ENCODE results near the gene CASKIN2.
A peak's percentile ranks its signal among the peaks of the same experiment; 100 is the strongest.
"Not testable (repeated sequence)": the region's sequence is repeated elsewhere in the genome, so short reads cannot be mapped to it uniquely, and the experiment has no call there.

CASKIN2 gene

GRCh38 chr17:75486151-75486550 lies 29.2 kb downstream of the CASKIN2 start:
- Mint-ChIP-seq H3K36me3 (ENCODE audit: low read depth) (peaks cover 14% of the 10 kb centered on the region), H3K4me3 (no peak overlapping the region), H3K27me3 (no peaks in the 10 kb centered on the region), H3K9me3 (no peaks in the 10 kb centered on the region), H3K27ac (peak overlapping the region; percentile 39), H3K4me1 (ENCODE audit: low read depth) (peaks cover 25% of the 10 kb centered on the region)
- no peak for DNase-seq

- H3K4me1 Mint-ChIP-seq (ENCODE audit: low read depth): peaks cover 25% of the 10 kb centered on the region
- no peak overlapping the region for H3K4me3 Mint-ChIP-seq
- no peak overlapping the region for H3K27ac Mint-ChIP-seq
- H3K27me3 Mint-ChIP-seq: no peaks in the 10 kb centered on the region
- H3K9me3 Mint-ChIP-seq: no peaks in the 10 kb centered on the region
- DNase-seq: no peak
- H3K36me3 Mint-ChIP-seq (ENCODE audit: low read depth): peaks cover 13% of the 10 kb centered on the region
Observed at GRCh38 chr17:75485688-75486087, 29.6 kb downstream of the CASKIN2 start.

GRCh38 chr17:75482098-75482942 lies 33.0 kb downstream of the CASKIN2 start:
- H3K9me3 Mint-ChIP-seq: no peaks in the 10 kb centered on the region
- DNase-seq: no peak
- no peak overlapping the region for H3K27ac Mint-ChIP-seq
- H3K4me1 Mint-ChIP-seq (ENCODE audit: low read depth): peaks cover 12% of the 10 kb centered on the region
- H3K27me3 Mint-ChIP-seq: no peaks in the 10 kb centered on the region
- H3K4me3 Mint-ChIP-seq: no peak overlapping the region
- H3K36me3 Mint-ChIP-seq (ENCODE audit: low read depth): peaks cover 10% of the 10 kb centered on the region

DNA sequence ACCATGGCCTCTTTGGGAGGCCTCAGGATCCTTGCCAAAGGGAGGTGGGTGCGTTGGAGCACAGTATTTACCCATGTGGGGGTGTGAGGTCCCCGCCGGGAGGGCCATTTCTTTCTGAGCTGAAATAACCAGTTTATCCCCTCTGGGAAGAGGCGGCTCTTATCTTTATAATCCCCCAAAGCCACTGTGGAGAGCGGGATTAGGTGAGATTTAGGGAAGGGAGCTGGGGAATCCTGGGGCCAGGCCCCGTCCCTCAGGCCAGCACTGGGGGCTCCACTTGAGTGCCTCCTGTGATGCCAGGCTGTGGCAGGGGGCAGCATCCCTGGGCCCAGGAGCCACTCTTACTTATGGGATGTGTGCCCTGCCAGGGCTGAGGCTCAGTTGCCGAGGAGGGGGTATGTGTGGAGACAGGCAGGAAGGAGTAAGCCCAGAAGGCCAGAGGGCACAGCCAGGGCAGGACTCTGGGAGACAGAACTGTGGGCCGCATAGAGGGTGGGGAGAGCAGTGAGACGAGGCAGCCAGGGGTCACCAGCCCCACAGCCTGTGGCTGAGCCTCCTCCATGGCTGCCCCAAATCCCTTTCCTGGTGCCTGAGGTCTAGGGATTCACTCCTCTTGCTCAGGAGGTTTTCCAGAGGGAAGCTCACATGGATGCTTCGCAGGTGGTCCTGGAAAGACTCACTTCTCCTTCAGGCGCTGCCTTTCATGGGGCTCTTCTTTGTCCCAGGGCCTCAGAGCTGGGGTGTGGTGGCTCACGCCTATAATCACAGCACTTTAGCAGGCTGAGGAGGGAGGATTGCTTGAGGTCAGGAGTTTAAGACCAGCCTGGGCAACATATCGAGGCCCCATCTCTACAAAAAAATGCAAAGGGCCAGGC lies 33.9 kb downstream of the CASKIN2 start:
- peaks cover 3% of the 10 kb centered on the region for H3K4me1 Mint-ChIP-seq (ENCODE audit: low read depth)
- H3K9me3 Mint-ChIP-seq: no peaks in the 10 kb centered on the region
- no peak overlapping the region for H3K4me3 Mint-ChIP-seq
- no peak overlapping the region for H3K27ac Mint-ChIP-seq
- H3K27me3 Mint-ChIP-seq: no peaks in the 10 kb centered on the region
- no peak for DNase-seq
- peaks cover 12% of the 10 kb centered on the region for H3K36me3 Mint-ChIP-seq (ENCODE audit: low read depth)

DNA sequence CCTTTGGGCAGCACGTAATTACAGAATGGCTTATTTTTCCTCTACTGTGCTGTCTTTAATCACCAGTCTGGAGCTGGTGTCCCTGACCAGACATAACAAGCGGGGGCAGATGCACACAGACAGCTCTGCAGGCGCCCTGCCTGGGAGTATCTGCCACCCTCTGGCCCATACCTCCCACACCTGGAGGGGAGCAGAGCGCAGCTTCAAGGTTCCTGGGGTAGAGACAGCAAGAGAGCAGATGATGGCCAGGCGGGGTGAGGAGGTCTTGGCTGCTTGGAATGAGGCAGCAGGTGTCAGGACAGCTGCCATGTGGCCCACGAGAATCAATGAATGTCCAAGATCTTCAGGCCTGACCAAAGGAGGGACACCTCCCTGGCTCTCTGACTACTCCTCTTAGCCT lies 35.1 kb downstream of the CASKIN2 start:
- H3K9me3 Mint-ChIP-seq: no peaks in the 10 kb centered on the region
- no peak overlapping the region for H3K4me3 Mint-ChIP-seq
- H3K36me3 Mint-ChIP-seq (ENCODE audit: low read depth): peaks cover 18% of the 10 kb centered on the region
- no peaks in the 10 kb centered on the region for H3K27me3 Mint-ChIP-seq
- peak overlapping the region; percentile 14 for H3K27ac Mint-ChIP-seq
- DNase-seq: no peak
- no peaks in the 10 kb centered on the region for H3K4me1 Mint-ChIP-seq (ENCODE audit: low read depth)

GRCh38 chr17:75478508-75478907 lies 36.8 kb downstream of the CASKIN2 start:
- H3K27me3 Mint-ChIP-seq: no peaks in the 10 kb centered on the region
- no peak overlapping the region for H3K27ac Mint-ChIP-seq
- H3K36me3 Mint-ChIP-seq (ENCODE audit: low read depth): peaks cover 24% of the 10 kb centered on the region
- no peak for DNase-seq
- H3K4me3 Mint-ChIP-seq: no peak overlapping the region
- H3K4me1 Mint-ChIP-seq (ENCODE audit: low read depth): no peaks in the 10 kb centered on the region
- H3K9me3 Mint-ChIP-seq: no peaks in the 10 kb centered on the region

DNA sequence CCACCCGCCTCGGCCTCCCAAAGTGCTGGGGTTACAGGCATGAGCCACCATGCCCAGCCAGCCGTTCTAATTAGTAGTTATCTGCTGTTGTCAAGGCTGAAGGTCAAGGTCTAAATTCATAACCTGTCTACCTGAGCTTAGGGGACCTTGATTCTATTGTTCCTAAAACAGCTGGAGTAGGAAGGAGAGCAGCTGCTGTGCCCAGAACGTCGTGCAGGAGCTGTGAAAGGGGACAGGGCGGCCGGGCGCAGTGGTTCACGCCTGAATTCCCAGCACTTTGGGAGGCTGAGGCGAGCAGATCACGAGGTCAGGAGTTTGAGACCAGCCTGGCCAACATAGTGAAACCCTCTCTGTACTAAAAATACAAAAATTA lies 37.9 kb downstream of the CASKIN2 start:
- H3K4me1 Mint-ChIP-seq (ENCODE audit: low read depth); H3K9me3 Mint-ChIP-seq; H3K27me3 Mint-ChIP-seq; H3K4me3 Mint-ChIP-seq; DNase-seq; H3K27ac Mint-ChIP-seq: not testable (repeated sequence)
- H3K36me3 Mint-ChIP-seq (ENCODE audit: low read depth): peaks cover 34% of the 10 kb centered on the region

DNA sequence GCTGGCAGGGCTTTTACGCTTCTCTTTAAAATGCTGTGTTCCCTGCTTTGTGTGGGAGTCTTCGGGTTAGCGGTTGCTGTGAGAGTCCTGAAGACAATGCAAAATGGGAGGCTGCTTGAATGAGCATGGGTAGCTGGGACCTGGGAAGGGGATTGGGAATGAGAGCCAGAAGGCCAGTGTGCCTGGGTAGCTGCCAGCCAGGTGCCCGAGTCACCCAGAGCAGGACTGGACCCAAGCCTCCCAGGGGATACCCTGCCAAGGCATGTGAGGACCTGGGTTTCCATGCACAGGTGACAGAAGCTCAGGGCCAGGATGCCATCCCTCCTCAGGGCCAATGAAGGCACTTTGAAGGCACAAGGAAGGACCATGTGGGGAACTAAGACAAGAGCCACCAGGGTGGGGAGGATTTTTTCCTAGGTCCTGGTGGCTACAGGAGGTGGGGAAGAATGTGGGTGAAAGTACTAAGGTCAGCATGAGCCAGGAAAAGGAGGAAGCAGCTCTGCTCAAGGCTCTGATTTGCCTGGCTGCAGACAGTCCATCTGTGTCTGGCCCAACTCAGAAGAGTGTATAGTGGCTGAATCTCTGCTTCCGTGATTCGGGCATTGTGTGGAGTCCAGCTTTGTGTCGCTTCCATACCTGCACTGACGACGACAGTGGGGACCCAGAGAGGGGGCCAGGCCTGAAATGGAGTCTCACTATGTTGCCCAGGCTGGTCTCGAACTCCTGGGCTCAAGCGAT lies 38.4 kb downstream of the CASKIN2 start:
- no peaks in the 10 kb centered on the region for H3K4me1 Mint-ChIP-seq (ENCODE audit: low read depth)
- DNase-seq: no peak
- H3K27me3 Mint-ChIP-seq: no peaks in the 10 kb centered on the region
- peaks cover 40% of the 10 kb centered on the region for H3K36me3 Mint-ChIP-seq (ENCODE audit: low read depth)
- H3K4me3 Mint-ChIP-seq: no peak overlapping the region
- peak overlapping the region; percentile 34 for H3K27ac Mint-ChIP-seq
- H3K9me3 Mint-ChIP-seq: no peaks in the 10 kb centered on the region

DNA sequence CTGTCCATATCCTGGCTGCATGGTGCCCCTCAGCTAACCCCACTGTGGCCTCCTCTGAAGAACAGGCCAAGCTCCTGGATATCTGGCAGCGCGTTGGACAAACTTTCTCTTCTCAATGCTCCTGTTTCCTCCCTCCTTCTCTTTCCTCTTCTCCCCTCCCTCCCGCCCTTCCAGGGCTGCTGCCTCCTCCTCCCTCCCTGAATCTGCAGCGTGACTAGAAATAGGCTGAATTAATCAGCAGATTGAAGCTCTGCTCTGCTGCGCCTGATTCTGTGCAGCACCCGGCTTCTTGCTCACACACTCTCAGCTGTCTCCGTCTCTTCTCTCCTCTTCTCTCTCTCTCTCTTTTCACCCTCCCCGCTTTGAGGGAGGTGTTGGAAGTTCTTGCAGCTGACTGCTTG lies 39.1 kb downstream of the CASKIN2 start:
- no peaks in the 10 kb centered on the region for H3K27me3 Mint-ChIP-seq
- no peaks in the 10 kb centered on the region for H3K9me3 Mint-ChIP-seq
- H3K36me3 Mint-ChIP-seq (ENCODE audit: low read depth): peaks cover 43% of the 10 kb centered on the region
- H3K4me3 Mint-ChIP-seq: no peak overlapping the region
- no peaks in the 10 kb centered on the region for H3K4me1 Mint-ChIP-seq (ENCODE audit: low read depth)
- H3K27ac Mint-ChIP-seq: peak overlapping the region; percentile 34
- DNase-seq: no peak

DNA sequence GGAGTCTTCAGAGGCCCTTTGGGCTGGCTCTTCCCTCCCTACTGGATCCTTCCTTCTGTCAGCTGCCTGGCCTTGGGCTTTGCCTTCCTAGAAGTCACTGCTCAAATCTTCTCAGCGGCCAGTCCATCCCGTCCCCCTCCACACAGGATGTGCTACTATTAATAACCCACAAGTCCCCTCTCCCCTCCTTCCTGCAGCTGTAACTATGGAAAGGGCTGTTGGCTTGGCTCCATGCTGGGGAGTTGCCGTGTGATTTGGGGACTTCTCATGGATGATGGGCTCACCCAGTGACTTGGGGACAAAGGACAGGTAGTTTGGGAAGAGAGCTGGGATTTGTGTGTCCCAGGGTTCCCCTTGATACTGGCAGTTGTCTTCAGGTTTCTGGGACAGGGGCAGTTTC lies 39.5 kb downstream of the CASKIN2 start:
- Mint-ChIP-seq H3K36me3 (ENCODE audit: low read depth) (peaks cover 43% of the 10 kb centered on the region), H3K27me3 (no peaks in the 10 kb centered on the region), H3K4me3 (no peak overlapping the region), H3K4me1 (ENCODE audit: low read depth) (no peaks in the 10 kb centered on the region), H3K9me3 (no peaks in the 10 kb centered on the region), H3K27ac (no peak overlapping the region)
- DNase-seq: no peak

- DNase-seq: no peak
- Mint-ChIP-seq H3K36me3 (ENCODE audit: low read depth) (peaks cover 43% of the 10 kb centered on the region), H3K9me3 (no peaks in the 10 kb centered on the region), H3K4me3 (no peak overlapping the region), H3K27me3 (no peaks in the 10 kb centered on the region), H3K27ac (no peak overlapping the region), H3K4me1 (ENCODE audit: low read depth) (no peaks in the 10 kb centered on the region)
Observed at GRCh38 chr17:75475144-75475835, 40.0 kb downstream of the CASKIN2 start.

DNA sequence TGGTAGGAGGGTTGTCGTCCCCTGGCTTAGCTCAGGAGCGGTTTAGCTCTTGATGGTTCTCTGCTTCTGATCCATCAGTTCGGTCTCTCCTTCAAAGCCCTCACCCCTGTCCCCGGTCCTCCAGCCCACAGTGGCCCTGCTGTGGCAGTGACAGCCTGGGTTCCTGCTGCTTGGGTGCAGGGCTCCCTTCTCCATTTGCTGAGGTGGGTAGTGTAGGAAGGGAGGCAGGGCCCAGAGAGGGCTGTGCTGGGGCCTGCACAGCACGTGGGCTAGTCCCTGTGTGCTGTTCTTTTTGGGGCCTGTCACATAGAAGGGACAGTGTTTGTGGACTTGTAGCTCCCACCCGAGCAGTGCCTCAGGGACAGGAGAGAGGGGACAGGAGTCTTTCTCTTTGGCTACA lies 40.6 kb downstream of the CASKIN2 start:
- Mint-ChIP-seq H3K27me3 (no peaks in the 10 kb centered on the region), H3K27ac (no peak overlapping the region), H3K4me1 (ENCODE audit: low read depth) (no peaks in the 10 kb centered on the region), H3K9me3 (no peaks in the 10 kb centered on the region), H3K36me3 (ENCODE audit: low read depth) (peaks cover 43% of the 10 kb centered on the region), H3K4me3 (no peak overlapping the region)
- DNase-seq: no peak

DNA sequence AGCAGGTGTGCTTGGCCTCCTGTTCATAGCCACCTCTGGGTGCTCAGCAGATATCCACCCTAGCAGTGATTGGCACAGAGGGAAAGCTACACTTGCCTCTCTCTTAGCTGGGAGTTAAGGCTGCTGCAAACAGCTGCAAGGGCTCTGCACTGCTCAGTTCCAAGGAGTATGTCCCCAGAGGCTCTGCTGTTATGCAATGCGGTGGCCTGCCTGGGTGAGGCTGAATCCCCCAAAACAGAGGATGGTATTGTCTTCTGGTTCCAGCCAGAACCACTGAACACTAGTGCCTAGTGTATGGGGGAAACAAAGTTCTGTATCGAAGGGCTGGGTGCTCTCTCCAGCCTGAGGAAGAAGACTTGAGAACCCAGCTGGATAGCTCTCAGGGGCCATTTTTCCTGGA lies 42.1 kb downstream of the CASKIN2 start:
- Mint-ChIP-seq H3K36me3 (ENCODE audit: low read depth) (peaks cover 43% of the 10 kb centered on the region), H3K27me3 (no peaks in the 10 kb centered on the region), H3K4me3 (no peak overlapping the region), H3K9me3 (no peaks in the 10 kb centered on the region), H3K27ac (no peak overlapping the region), H3K4me1 (ENCODE audit: low read depth) (no peaks in the 10 kb centered on the region)
- no peak for DNase-seq

- no peaks in the 10 kb centered on the region for H3K4me1 Mint-ChIP-seq (ENCODE audit: low read depth)
- no peak overlapping the region for H3K4me3 Mint-ChIP-seq
- peaks cover 39% of the 10 kb centered on the region for H3K36me3 Mint-ChIP-seq (ENCODE audit: low read depth)
- H3K27me3 Mint-ChIP-seq: no peaks in the 10 kb centered on the region
- H3K27ac Mint-ChIP-seq: no peak overlapping the region
- no peak for DNase-seq
- no peaks in the 10 kb centered on the region for H3K9me3 Mint-ChIP-seq
Observed at GRCh38 chr17:75472119-75472518, 43.2 kb downstream of the CASKIN2 start.
